Ishikawa (cell line): Measurements from ENCODE around the gene TPRG1.

Experiments used
- CEBPB ChIP-seq: IDR thresholded peaks from 2 replicates; pipeline ENCODE4 v1.6.1; 2012
- CREB1 ChIP-seq: IDR thresholded peaks from 2 replicates; pipeline ENCODE4 v1.6.1; 2012; ENCODE audit warnings: low read depth
- EP300 ChIP-seq: IDR thresholded peaks from 2 replicates; pipeline ENCODE4 v1.6.1; 2012; ENCODE audit warnings: borderline replicate concordance
- FOXM1 ChIP-seq: IDR thresholded peaks from 2 replicates; pipeline ENCODE4 v1.6.1; 2012; ENCODE audit warnings: low read depth, borderline replicate concordance
- NFIC ChIP-seq: IDR thresholded peaks from 2 replicates; pipeline ENCODE4 v1.6.1; 2012
- RAD21 ChIP-seq: IDR thresholded peaks from 2 replicates; pipeline ENCODE4 v1.6.1; 2012; ENCODE audit warnings: low read depth
- TAF1 ChIP-seq: IDR thresholded peaks from 2 replicates; pipeline ENCODE4 v1.6.1; 2012; ENCODE audit warnings: low read depth, mild to moderate bottlenecking
- TEAD4 ChIP-seq: IDR thresholded peaks from 2 replicates; pipeline ENCODE4 v1.6.1; 2012
- YY1 ChIP-seq: IDR thresholded peaks from 2 replicates; pipeline ENCODE4 v1.6.1; 2012; ENCODE audit warnings: low read depth
- TF ChIP-seq, protein P1 (sequence below): IDR thresholded peaks from 2 replicates; pipeline ENCODE4 v1.6.1; 2012
- TF ChIP-seq, protein P2 (sequence below): IDR thresholded peaks from 2 replicates; pipeline ENCODE4 v1.6.1; 2012; ENCODE audit warnings: low read depth, mild to moderate bottlenecking

GRCh38 chr3:189146848-189147247, 24.9 kb upstream of the TPRG1 start:
- TF ChIP-seq NFIC (no peak), TAF1 (no peak), RAD21 (no peak), FOXM1 (no peak), CEBPB (no peak), YY1 (no peak), CREB1 (no peak), TEAD4 (no peak), EP300 (no peak)
- TF ChIP-seq, protein P1, sequence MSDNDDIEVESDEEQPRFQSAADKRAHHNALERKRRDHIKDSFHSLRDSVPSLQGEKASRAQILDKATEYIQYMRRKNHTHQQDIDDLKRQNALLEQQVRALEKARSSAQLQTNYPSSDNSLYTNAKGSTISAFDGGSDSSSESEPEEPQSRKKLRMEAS, result no peak
- TF ChIP-seq, protein P2, sequence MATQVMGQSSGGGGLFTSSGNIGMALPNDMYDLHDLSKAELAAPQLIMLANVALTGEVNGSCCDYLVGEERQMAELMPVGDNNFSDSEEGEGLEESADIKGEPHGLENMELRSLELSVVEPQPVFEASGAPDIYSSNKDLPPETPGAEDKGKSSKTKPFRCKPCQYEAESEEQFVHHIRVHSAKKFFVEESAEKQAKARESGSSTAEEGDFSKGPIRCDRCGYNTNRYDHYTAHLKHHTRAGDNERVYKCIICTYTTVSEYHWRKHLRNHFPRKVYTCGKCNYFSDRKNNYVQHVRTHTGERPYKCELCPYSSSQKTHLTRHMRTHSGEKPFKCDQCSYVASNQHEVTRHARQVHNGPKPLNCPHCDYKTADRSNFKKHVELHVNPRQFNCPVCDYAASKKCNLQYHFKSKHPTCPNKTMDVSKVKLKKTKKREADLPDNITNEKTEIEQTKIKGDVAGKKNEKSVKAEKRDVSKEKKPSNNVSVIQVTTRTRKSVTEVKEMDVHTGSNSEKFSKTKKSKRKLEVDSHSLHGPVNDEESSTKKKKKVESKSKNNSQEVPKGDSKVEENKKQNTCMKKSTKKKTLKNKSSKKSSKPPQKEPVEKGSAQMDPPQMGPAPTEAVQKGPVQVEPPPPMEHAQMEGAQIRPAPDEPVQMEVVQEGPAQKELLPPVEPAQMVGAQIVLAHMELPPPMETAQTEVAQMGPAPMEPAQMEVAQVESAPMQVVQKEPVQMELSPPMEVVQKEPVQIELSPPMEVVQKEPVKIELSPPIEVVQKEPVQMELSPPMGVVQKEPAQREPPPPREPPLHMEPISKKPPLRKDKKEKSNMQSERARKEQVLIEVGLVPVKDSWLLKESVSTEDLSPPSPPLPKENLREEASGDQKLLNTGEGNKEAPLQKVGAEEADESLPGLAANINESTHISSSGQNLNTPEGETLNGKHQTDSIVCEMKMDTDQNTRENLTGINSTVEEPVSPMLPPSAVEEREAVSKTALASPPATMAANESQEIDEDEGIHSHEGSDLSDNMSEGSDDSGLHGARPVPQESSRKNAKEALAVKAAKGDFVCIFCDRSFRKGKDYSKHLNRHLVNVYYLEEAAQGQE, result no peak
